HG02571 (cell line): ENCODE measurements around the gene CCDC134.
A peak's percentile ranks its signal among the peaks of the same experiment; 100 is the strongest.
"Not testable (repeated sequence)": the region's sequence is repeated elsewhere in the genome, so short reads cannot be mapped to it uniquely, and the experiment has no call there.

Experiments
- ATAC-seq: cut with Tn5 transposase; IDR thresholded peaks from one replicate; pipeline ENCODE4 v1.9.1; 2021; ENCODE audit warnings: mild to moderate bottlenecking, moderate library complexity; ENCODE audit not compliant: unreplicated experiment

Gene CCDC134

DNA sequence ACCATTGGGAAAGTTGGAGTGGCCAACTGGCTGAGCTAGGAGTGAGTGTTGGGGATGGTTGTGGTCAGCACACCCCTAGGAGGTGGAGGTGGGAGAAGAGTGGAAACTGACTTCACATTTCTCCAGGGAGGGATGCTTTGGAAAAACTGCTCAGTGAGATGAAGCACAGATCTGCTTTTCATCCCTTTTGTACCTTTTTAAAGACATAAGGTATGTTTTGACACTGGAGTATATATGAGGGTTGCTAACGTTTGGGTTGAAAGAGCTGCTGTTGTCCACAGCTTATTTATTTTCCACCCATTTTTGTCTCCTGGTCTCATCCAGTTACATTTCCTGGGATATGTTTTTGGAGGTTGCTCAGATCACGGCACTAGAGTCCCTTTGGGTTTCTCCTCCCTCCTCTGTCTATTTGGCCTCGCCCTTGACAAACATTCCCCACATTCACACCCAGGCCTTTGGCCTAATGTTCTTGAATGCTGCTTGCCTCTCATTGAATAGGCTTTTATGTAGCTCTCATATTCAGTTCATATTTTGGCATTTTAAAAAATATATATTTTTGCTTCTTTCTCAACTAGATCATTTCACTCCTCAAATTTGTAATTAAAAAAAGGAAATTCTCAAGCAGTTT lies 40.7 kb downstream of the CCDC134 start:
- ATAC-seq, result no peak

- no peak for ATAC-seq
Observed at GRCh38 chr22:41842996-41843970, 42.8 kb downstream of the CCDC134 start.

GRCh38 chr22:41844036-41844435 lies 43.6 kb downstream of the CCDC134 start:
- ATAC-seq, result no peak

DNA sequence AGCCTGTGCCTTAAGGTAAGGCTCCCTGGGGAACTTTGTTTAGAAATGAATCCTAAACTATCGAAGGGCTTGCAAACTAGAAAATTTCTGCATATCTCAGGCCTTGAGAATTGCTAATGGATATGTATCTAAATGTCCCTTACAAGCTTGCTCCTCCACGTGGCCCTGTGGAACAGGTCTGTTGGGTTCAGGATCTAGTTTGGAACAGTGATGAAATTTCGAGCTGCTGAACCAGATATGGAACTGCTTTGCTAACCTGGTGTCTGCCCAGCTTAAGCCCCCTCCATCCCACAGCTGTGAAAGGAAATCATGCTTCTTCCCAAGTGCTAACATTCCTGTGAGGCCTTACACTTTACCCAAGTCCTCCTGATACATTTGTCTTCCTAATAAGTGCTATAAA lies 44.0 kb downstream of the CCDC134 start:
- no peak for ATAC-seq

DNA sequence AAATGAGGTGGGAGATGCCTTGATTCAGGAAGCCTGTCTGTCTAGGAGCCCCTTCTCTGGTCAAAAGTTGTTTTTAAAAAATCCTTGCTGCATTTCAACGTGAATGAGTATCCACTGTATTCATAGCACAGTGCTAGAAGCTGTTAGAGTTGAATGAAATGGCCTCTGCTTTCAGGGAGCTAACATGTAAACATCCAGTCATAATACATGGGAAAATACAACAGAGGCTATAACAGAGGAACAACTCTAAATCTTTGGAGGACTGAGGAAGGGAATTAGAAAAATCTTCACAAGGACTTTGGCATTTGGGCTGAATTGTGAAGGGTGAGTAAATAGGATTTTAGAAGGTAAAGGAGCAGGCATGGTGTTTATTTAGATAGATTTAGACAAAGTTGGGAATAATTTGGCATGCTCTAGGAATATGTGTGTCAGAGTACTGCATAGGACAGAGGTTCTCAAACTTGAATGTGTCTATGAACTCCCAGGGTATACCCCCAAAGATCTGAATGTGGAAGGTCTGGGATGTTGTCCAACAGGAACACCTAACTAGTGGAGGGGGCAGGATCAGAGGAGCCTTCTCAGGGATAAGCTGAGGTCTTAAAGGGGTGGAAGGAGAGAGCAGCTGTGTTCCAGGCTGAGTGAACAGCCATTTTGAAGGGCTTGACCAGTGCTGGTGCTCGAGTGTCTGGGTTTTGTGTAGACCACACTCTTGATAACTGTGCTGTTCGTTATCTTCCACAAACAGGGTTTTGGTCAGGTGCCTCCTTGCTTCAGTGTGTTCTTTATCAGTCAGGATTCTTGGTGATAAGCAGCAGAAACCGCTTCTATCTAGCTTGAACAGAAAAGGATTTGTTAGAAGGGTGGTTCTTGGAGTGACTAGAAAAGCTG lies 45.1 kb downstream of the CCDC134 start:
- ATAC-seq, result no peak

DNA sequence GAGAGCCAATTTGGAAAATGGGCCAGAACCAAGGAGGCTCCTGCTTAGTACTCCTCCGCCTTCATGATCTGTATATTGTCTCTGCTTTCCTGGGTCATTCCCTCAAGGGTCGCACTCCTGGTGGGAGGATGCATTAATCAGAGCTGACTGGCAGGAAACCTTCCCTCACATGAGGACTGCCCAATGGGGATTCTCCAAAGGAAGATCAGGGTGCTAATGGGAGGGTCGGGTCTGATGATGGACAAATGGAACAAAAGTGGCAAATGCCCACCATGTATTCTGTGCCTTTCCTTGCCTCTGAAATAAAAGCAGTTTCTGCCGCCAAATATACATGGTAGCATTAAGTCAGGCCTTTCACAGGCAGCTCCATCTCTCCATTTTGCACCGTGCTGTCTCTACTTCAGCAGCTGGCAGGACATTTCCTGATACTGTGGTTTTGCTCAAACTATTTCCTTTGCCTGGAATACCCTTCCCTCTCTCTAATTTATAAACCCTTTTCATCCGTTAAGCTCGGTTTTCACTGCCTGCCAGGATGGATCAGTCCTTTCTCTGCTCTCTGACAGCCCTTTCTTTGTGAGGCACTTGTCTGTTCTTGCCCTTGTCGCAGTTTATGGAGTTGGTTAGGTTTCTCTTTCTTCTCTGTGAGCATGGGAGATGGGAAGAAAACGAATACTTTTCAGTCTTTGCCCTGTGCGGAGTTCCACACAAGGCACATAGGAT lies 45.9 kb downstream of the CCDC134 start:
- ATAC-seq, result no peak

GRCh38 chr22:41847300-41847699 lies 46.8 kb downstream of the CCDC134 start:
- no peak for ATAC-seq

DNA sequence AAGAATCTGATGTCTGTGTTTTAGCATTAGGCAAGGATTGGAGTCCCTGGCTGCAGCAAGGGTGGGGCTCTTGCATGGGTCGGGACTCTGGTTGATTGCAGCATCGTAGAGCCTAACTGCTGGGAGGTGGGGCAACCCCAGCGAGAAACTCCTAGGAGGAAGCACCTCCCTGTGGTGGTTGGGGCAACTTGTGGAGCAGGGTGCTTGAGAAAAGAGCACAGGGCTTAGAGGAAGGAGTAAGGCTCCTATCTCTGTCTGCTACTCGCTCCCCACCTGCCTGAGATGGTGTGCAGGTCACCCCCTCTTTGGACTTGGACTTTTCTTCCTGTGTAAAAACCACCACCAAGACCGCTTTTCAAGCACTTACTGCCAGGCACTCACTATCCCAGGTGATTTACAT lies 48.0 kb downstream of the CCDC134 start:
- no peak for ATAC-seq

GRCh38 chr22:41856469-41856868 lies 56.0 kb downstream of the CCDC134 start:
- ATAC-seq, result no peak

- ATAC-seq, result no peak
Observed at GRCh38 chr22:41857155-41857859, 56.8 kb downstream of the CCDC134 start.

- ATAC-seq, result no peak
Observed at GRCh38 chr22:41857860-41858199, 57.4 kb downstream of the CCDC134 start.

DNA sequence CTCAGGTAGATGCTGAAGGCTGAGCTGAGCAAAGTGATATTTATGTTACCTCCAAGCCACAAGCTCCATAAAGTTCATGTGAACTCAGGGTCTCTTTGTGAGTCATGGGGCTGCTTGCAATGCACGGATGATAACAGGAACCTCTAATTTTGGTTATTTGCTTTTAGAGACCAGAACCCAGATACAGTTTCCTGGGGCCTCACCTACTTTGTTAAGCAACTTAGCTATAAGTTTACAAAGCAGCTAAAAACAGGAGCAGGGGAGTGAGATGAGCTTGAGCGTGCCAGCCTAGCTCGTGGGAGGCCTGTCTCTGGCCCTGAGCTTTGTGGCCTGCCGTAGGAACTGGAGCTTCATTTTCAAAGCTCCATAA lies 61.7 kb downstream of the CCDC134 start:
- ATAC-seq, result peak; percentile 47

DNA sequence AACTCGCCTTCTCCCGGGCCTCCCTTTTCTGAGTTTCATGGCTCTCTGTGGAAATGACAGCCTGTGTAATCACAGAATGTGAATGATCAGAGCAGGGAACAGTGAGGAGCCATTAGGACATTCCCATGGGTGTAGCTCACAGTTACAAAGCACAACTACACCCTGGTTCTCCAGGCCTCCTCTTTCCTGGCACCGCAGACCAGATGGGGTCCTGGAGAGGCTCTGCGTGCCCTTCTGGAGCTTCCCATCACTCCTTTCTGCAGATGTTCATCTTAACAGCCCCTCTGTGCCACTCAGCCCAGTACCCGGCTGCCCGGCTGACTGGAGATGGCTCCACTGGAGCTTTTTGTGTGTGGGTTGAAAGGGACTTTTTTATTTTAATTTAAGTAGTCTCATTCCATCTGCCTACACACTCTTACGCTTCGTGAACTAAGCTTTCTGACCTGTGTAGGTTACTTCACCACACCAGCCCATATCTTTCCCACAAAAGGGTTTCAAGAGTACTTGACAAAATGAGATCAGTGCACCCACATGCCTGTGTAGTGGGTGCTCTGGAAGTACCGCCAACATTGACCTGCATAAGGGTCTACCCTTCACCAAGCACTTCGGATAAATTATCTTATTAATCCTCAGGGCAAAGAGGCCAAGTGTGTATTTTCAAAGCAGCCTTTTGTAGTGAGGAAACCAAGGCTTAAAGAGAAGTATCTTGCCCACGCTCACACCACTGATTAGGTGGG lies 62.2 kb downstream of the CCDC134 start:
- ATAC-seq, result peak; percentile 61

- ATAC-seq, result no peak
Observed at GRCh38 chr22:41863472-41863871, 63.0 kb downstream of the CCDC134 start.

- no peak for ATAC-seq
Observed at GRCh38 chr22:41868556-41868955, 68.1 kb downstream of the CCDC134 start.

- not testable (repeated sequence) for ATAC-seq
Observed at GRCh38 chr22:41870081-41870480, 69.6 kb downstream of the CCDC134 start.

GRCh38 chr22:41870786-41871185 lies 70.3 kb downstream of the CCDC134 start:
- ATAC-seq, result no peak

DNA sequence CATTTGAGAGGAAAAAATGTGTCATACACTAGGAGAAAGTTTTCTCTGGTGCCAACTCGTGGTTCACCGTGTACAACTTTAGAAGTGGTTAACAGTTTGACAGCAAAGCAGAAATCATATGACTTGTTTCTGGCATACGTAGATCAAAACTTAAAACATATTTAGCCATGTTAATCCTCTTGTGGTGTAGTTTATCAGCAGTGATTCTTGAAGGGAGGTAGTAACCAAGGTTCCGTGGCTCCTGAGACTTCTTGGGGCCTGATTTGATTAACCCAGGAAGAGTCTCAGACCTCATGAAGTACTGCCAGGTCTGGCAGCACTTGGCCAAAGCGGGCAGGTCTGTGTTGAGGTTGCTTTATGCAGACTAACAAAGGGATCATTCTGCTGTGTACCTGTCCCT lies 72.9 kb downstream of the CCDC134 start:
- no peak for ATAC-seq

- no peak for ATAC-seq
Observed at GRCh38 chr22:41874090-41874489, 73.6 kb downstream of the CCDC134 start.
